ENCODE data around the gene TRUB2. TPM values are rescaled to one million over a fixed set of nuclear protein-coding genes. Genes with fewer than 3 reads are reported as not detected.

The TRUB2 gene
- 15.3 and 21.4 TPM in 2 replicates for total RNA-seq

DNA sequence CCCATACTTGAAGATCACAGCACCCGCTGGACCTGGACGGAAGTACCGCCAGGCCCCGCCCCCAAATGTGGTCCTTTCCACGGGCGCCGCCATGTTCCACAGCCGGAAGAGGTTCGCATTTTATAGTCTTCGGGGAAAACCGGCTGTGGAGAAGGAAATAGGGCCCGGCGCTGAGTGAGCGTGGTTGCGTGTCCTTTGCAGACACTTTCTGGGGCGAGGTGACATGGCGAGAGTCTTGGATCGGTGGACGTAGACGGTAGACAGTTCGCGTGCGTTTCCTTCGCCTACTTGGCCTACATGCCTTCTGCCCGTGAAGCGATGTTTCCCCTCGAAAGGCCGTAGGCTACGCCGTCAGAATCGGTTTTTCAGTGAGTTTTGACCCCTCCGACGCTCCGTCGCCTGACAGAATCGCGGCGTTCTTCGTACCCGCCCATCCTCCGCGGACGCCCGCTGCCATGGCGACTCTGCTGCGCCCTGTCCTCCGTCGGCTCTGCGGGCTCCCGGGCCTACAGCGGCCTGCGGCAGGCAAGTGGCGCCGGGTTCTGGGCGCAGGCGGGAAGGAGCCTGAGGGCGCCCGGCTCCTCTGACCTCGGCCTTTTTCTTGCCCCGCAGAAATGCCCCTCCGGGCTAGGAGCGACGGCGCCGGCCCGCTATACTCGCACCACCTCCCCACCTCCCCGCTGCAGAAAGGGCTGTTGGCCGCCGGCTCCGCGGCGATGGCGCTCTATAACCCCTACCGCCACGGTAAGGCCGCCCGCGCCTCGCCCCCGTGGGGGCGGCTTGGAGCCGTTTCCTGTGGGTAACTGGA lies at the start of gene TRUB2, which contains the start of gene COQ4:
Gene TRUB2 (minus strand): TSS at position 44 of the 808 bp plus-strand sequence. CDS start 39 bp downstream, at position 5.
Gene COQ4 (plus strand): TSS at position 436 of the 808 bp plus-strand sequence. CDS start 20 bp downstream, at position 456.

DNA sequence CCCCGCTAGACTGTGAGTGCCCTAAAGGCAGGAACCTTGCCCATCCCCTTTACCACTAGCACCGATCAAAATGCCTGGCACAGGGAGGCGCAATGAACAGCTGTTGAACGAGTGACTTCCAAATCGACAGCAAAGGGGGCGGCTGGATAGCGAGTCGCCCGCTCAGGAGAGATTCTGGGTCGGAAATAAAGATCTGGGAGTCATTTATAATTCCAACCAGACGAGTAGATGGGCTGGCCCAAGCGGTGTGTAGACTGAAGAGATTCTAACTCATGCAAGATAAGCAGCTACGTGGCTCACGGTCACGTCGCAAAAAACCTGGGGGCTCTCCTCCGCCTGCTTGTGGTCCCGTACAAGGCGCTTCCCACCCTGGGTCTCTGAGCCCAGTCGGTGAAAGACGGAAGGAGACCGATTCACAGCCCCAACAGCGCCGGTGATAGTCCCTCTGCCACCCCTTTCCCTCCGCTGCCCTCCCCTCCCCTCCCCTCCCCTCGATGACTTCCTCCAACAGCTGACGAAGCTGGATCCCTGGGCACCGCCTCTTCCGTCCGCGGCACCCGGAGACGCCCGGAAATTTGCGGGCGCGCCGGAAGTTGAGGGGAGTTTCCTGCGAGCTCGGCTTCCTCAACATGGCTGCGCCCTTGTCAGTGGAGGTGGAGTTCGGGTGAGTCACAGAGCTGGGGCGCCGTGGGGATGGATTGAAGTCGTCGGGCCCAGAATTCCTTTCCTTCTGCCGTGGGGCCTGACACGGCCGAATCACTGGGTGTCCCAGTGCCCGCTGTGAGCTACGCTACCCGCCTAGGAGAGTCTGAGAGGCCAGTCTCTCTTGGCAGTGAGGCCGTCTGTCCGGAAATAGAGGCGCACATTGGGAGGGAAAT lies 48.7 kb upstream of the TRUB2 start, which contains the start of gene URM1:
Gene URM1 (plus strand): TSS at position 623 of the 878 bp plus-strand sequence. CDS start 7 bp downstream, at position 630.

GRCh38 chr9:128339761-128340690 lies 17.8 kb upstream of the TRUB2 start, which contains the start of gene SLC27A4:
TSS of gene SLC27A4 (plus strand) at chr9:128340527. CDS start at chr9:128343133, 2,606 bp downstream.

DNA sequence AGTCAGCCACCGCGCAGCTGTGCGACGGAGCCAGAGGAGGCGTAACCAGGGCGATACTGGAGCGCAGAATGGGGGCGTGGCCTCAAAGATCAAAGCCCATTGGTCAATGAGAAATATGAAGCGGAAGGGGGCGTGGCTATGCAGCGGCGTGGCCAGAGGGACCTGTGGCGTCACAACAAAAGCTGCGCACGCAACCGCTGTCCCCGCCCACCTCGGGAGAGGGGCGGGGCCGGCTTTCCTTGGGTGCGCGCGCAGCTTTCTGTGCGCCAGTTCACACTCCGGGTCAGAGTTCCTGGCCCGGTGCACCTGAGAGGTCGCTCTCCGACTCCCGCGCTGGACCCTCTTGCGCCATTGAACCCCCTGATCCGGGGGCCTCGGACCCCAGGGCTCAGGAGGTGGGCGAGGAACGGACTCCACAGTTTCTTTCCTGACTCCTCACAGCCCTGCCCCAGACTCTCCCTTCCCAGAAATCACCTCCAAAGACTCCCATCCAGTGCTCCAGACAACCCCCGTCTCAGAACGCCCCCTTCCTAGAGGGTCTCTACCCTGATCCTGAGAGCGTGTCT lies 46.2 kb downstream of the TRUB2 start, which contains the start of gene SWI5:
Gene SWI5 (plus strand): TSS at position 269 of the 566 bp plus-strand sequence.

GRCh38 chr9:128275198-128276007 lies 46.8 kb downstream of the TRUB2 start, which contains the start of gene GOLGA2:
TSS of gene GOLGA2 (minus strand) at chr9:128276007. CDS start at chr9:128275976, 31 bp downstream.

Other genes with a start within 250 kb of the TRUB2 start
- 75.1 and 88.7 TPM in 2 replicates for gene PTGES2, start 194.7 kb downstream of the TRUB2 start, total RNA-seq
- not detected in 2 replicates for gene LCN2, start 173.0 kb downstream of the TRUB2 start, total RNA-seq
- gene BBLN, start 162.2 kb downstream of the TRUB2 start, total RNA-seq = 22.5 and 40.3 TPM in 2 replicates
- 12.3 and 15.7 TPM in 2 replicates for gene CIZ1, start 130.9 kb downstream of the TRUB2 start, total RNA-seq
- gene DNM1, start 119.1 kb downstream of the TRUB2 start, total RNA-seq = 0.46 and 0.97 TPM in 2 replicates
- gene GOLGA2, start 46.4 kb downstream of the TRUB2 start, total RNA-seq = 54.6 and 66.3 TPM in 2 replicates
- gene SWI5, start 46.2 kb downstream of the TRUB2 start, total RNA-seq = 34.5 and 47.1 TPM in 2 replicates
- 20.4 and 27.9 TPM in 2 replicates for gene COQ4, start 392 bp upstream of the TRUB2 start, total RNA-seq
- 20.5 and 24.5 TPM in 2 replicates for gene SLC27A4, start 18.1 kb upstream of the TRUB2 start, total RNA-seq
- gene URM1, start 48.9 kb upstream of the TRUB2 start, total RNA-seq = 43.9 and 67.5 TPM in 2 replicates
- 14.6 and 21.8 TPM in 2 replicates for gene CERCAM, start 98.4 kb upstream of the TRUB2 start, total RNA-seq
- gene ODF2, start 133.6 kb upstream of the TRUB2 start, total RNA-seq = 38.0 and 51.7 TPM in 2 replicates
- gene GLE1, start 182.3 kb upstream of the TRUB2 start, total RNA-seq = 17.2 and 23.7 TPM in 2 replicates
- gene SPTAN1, start 230.1 kb upstream of the TRUB2 start, total RNA-seq = 243 and 266 TPM in 2 replicates